ENCODE data around the gene RHBDL1.

Gene RHBDL1

DNA sequence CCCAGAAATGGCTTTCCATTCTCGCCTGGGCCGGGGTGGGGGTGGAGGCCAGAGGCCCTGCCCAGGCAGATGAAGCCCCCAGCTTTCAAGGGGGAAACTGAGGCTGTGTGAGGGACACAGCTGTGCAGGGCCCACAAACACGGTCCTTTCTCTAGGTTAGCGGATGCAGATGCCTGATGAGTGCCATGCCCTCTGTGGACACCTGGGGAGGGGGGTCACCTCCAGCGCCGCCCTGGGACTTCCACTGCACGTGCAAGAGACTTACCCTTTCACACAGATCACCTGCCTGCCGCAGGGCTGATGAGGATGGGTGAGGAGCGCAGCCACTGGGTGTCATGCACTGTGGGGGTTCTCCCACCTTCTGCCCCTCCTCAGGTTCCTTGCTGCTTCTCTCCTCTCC is 42.9 kb downstream of the RHBDL1 start:
- no peaks in the 10 kb centered on the region for H3K9me2 ChIP-seq (replicated peaks; ENCODE audit: low read depth, low read length)
- no peak overlapping the region for H3K4me3 ChIP-seq (ENCODE audit: low read length, poor library complexity, severe bottlenecking)
- no peak overlapping the region for H2AFZ ChIP-seq (ENCODE audit: low read length)
- no peaks in the 10 kb centered on the region for H3F3A ChIP-seq (ENCODE audit: low read depth)
- no peaks in the 10 kb centered on the region for H3K36me3 ChIP-seq (ENCODE audit: insufficient read depth, low read length)
- TF ChIP-seq EZH2phosphoT487 (IDR thresholded peaks at IDR 0.05; ENCODE audit: borderline replicate concordance), result no peak
- TF ChIP-seq, protein P1, sequence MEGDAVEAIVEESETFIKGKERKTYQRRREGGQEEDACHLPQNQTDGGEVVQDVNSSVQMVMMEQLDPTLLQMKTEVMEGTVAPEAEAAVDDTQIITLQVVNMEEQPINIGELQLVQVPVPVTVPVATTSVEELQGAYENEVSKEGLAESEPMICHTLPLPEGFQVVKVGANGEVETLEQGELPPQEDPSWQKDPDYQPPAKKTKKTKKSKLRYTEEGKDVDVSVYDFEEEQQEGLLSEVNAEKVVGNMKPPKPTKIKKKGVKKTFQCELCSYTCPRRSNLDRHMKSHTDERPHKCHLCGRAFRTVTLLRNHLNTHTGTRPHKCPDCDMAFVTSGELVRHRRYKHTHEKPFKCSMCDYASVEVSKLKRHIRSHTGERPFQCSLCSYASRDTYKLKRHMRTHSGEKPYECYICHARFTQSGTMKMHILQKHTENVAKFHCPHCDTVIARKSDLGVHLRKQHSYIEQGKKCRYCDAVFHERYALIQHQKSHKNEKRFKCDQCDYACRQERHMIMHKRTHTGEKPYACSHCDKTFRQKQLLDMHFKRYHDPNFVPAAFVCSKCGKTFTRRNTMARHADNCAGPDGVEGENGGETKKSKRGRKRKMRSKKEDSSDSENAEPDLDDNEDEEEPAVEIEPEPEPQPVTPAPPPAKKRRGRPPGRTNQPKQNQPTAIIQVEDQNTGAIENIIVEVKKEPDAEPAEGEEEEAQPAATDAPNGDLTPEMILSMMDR (conservative IDR thresholded peaks at IDR 0.05; ENCODE audit: low read length), result no peak
- H3K9ac ChIP-seq (ENCODE audit: low read depth, low read length, poor library complexity, severe bottlenecking), result no peak overlapping the region
- no peaks in the 10 kb centered on the region for H3K9me3 ChIP-seq (ENCODE audit: insufficient read depth, low read depth, low read length)
- no peaks in the 10 kb centered on the region for H3K27me3 ChIP-seq (ENCODE audit: insufficient read depth, low read length, poor library complexity, severe bottlenecking)
- H4K20me1 ChIP-seq (ENCODE audit: insufficient read depth, low read length, poor library complexity, severe bottlenecking), result no peaks in the 10 kb centered on the region
- H3K79me2 ChIP-seq (ENCODE audit: insufficient read depth, low read length), result no peaks in the 10 kb centered on the region
- H3K4me2 ChIP-seq (ENCODE audit: low read depth, low read length, poor library complexity, severe bottlenecking), result no peak overlapping the region
- H3K4me1 ChIP-seq (ENCODE audit: insufficient read depth, low read length, poor library complexity, severe bottlenecking), result peaks cover 7% of the 10 kb centered on the region

DNA sequence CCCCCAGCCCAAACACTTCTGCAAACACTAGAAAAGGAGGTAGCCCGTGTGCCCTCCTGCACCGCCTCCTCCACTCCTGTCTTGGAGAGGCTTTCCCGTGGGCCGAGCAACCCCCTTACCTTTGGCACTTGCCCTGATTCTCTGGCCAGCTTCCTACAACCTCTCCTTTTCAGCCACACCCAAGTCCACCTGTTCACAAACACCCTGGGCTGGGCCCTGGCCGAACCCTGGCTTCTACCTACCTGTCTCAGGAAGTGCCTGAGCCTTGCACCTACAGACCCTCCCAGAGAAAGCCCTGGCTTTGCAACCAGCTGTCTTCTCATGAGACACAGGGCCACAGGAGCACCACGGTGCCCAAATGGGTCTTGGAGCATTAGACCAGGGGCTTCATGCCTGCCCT is 43.5 kb downstream of the RHBDL1 start:
- Histone ChIP-seq H3K4me1 (ENCODE audit: insufficient read depth, low read length, poor library complexity, severe bottlenecking) (peaks cover 7% of the 10 kb centered on the region), H3K9ac (ENCODE audit: low read depth, low read length, poor library complexity, severe bottlenecking) (peak overlapping the region; percentile 91), H3K9me3 (ENCODE audit: insufficient read depth, low read depth, low read length) (no peaks in the 10 kb centered on the region), H3F3A (ENCODE audit: low read depth) (no peaks in the 10 kb centered on the region), H3K4me2 (ENCODE audit: low read depth, low read length, poor library complexity, severe bottlenecking) (peak overlapping the region; percentile 85), H3K9me2 (replicated peaks; ENCODE audit: low read depth, low read length) (no peaks in the 10 kb centered on the region), H3K27me3 (ENCODE audit: insufficient read depth, low read length, poor library complexity, severe bottlenecking) (no peaks in the 10 kb centered on the region), H2AFZ (ENCODE audit: low read length) (no peak overlapping the region), H3K36me3 (ENCODE audit: insufficient read depth, low read length) (no peaks in the 10 kb centered on the region), H3K4me3 (ENCODE audit: low read length, poor library complexity, severe bottlenecking) (peak overlapping the region; percentile 83), H3K79me2 (ENCODE audit: insufficient read depth, low read length) (no peaks in the 10 kb centered on the region), H4K20me1 (ENCODE audit: insufficient read depth, low read length, poor library complexity, severe bottlenecking) (no peaks in the 10 kb centered on the region)
- TF ChIP-seq EZH2phosphoT487 (IDR thresholded peaks at IDR 0.05; ENCODE audit: borderline replicate concordance), result no peak
- TF ChIP-seq, protein P1 (conservative IDR thresholded peaks at IDR 0.05; ENCODE audit: low read length), result no peak

DNA sequence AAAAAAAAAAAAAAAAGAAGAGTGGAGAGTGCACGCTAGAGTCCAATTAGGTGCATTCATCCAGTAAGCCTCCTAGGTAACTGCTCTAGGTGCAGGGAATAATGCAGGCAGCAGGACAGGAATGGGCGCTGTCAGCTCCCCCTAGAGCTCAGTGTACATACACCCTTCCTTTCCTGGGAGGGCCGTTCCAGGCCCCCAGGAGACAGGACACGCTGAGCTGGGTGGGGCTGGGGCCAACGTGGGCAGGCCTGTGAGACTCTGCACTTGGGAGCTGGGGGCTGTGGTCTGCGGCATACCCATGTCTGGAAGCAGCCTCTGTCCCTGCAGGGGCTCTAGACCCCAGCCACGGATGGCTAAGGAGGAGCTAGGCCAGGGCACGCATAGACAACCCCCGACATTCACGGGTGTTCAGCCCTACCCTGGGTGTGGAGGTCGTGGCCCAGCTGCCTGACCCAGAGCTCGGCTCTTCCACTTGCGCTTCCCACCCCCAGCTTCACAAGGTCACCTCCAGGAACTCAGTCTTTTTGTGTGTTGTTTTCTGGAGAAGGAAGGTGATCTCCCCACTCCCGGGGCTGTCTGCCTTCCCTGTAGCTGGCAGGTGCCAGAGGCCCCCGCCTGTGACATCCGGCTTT is 44.5 kb downstream of the RHBDL1 start:
- H3K27me3 ChIP-seq (ENCODE audit: insufficient read depth, low read length, poor library complexity, severe bottlenecking), result no peaks in the 10 kb centered on the region
- H4K20me1 ChIP-seq (ENCODE audit: insufficient read depth, low read length, poor library complexity, severe bottlenecking), result no peaks in the 10 kb centered on the region
- no peaks in the 10 kb centered on the region for H3K79me2 ChIP-seq (ENCODE audit: insufficient read depth, low read length)
- peak overlapping the region; percentile 91 for H3K9ac ChIP-seq (ENCODE audit: low read depth, low read length, poor library complexity, severe bottlenecking)
- no peaks in the 10 kb centered on the region for H3F3A ChIP-seq (ENCODE audit: low read depth)
- no peaks in the 10 kb centered on the region for H3K36me3 ChIP-seq (ENCODE audit: insufficient read depth, low read length)
- H3K4me1 ChIP-seq (ENCODE audit: insufficient read depth, low read length, poor library complexity, severe bottlenecking), result peaks cover 7% of the 10 kb centered on the region
- peak overlapping the region; percentile 83 for H3K4me3 ChIP-seq (ENCODE audit: low read length, poor library complexity, severe bottlenecking)
- TF ChIP-seq, protein P1 (conservative IDR thresholded peaks at IDR 0.05; ENCODE audit: low read length), result no peak
- no peak for TF ChIP-seq EZH2phosphoT487 (IDR thresholded peaks at IDR 0.05; ENCODE audit: borderline replicate concordance)
- H2AFZ ChIP-seq (ENCODE audit: low read length), result 0 out of 2 replicates have a peak overlapping the region, but pooled peaks have one; percentile 73
- peak overlapping the region; percentile 85 for H3K4me2 ChIP-seq (ENCODE audit: low read depth, low read length, poor library complexity, severe bottlenecking)
- H3K9me3 ChIP-seq (ENCODE audit: insufficient read depth, low read depth, low read length), result no peaks in the 10 kb centered on the region
- H3K9me2 ChIP-seq (replicated peaks; ENCODE audit: low read depth, low read length), result no peaks in the 10 kb centered on the region
